ENCODE data around the gene WDFY2. TPM values are rescaled to one million over a fixed set of nuclear protein-coding genes. Genes with fewer than 3 reads are reported as not detected.

The WDFY2 gene
- total and polyA plus RNA-seq, 10 of the 15 experiments (the other 5 are each of a cell fraction or from before 2014, with no cell fraction given), result 2.1 to 13.0 (median 8.1) TPM

- TF ChIP-seq, protein P1, sequence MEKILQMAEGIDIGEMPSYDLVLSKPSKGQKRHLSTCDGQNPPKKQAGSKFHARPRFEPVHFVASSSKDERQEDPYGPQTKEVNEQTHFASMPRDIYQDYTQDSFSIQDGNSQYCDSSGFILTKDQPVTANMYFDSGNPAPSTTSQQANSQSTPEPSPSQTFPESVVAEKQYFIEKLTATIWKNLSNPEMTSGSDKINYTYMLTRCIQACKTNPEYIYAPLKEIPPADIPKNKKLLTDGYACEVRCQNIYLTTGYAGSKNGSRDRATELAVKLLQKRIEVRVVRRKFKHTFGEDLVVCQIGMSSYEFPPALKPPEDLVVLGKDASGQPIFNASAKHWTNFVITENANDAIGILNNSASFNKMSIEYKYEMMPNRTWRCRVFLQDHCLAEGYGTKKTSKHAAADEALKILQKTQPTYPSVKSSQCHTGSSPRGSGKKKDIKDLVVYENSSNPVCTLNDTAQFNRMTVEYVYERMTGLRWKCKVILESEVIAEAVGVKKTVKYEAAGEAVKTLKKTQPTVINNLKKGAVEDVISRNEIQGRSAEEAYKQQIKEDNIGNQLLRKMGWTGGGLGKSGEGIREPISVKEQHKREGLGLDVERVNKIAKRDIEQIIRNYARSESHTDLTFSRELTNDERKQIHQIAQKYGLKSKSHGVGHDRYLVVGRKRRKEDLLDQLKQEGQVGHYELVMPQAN (conservative IDR thresholded peaks at IDR 0.05), result 0 out of 2 replicates have a peak, but pooled peaks have one; percentile 37
- TF ChIP-seq, protein P2, sequence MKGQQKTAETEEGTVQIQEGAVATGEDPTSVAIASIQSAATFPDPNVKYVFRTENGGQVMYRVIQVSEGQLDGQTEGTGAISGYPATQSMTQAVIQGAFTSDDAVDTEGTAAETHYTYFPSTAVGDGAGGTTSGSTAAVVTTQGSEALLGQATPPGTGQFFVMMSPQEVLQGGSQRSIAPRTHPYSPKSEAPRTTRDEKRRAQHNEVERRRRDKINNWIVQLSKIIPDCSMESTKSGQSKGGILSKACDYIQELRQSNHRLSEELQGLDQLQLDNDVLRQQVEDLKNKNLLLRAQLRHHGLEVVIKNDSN (IDR thresholded peaks at IDR 0.05; ENCODE audit: borderline replicate concordance, extremely low read length, insufficient read depth, low read depth, low read length), result no peak
- no peak for TF ChIP-seq ZNF622 (IDR thresholded peaks at IDR 0.05)
- no peak for TF ChIP-seq NFXL1 (IDR thresholded peaks at IDR 0.05; ENCODE audit: borderline replicate concordance)
- TF ChIP-seq JUNB (IDR thresholded peaks at IDR 0.05), result peak; percentile 25; the same call in 1 of the 2 replicates
- TF ChIP-seq ZBTB33 (IDR thresholded peaks at IDR 0.05), result no peak
- no peak for TF ChIP-seq CBFB (IDR thresholded peaks at IDR 0.05; ENCODE audit: low read depth)
- no peak for TF ChIP-seq SREBF1 (IDR thresholded peaks at IDR 0.05; ENCODE audit: low read length)
- TF ChIP-seq EED (IDR thresholded peaks at IDR 0.05; ENCODE audit: low read depth), result peak; percentile 56
- no peak for TF ChIP-seq NR2C2 (IDR thresholded peaks at IDR 0.05; ENCODE audit: borderline replicate concordance, control insufficient read depth, insufficient read length, low read depth)
- no peak for TF ChIP-seq SREBF2 (IDR thresholded peaks at IDR 0.05; ENCODE audit: low read length)
- TF ChIP-seq REST (IDR thresholded peaks at IDR 0.05; ENCODE audit: low read depth, low read length), result no peak
- TF ChIP-seq SMAD5 (IDR thresholded peaks at IDR 0.05; ENCODE audit: low read depth), result no peak
- TF ChIP-seq SPI1 (IDR thresholded peaks at IDR 0.05; ENCODE audit: borderline replicate concordance, insufficient read depth, low read depth, low read length), result peak; percentile 49
- 0 out of 6 replicates have a peak, but pooled peaks of 1 of the 3 experiments have one; percentile 7 for TF ChIP-seq CTCF (IDR thresholded peaks at IDR 0.05 in 2 of 3, conservative IDR thresholded peaks at IDR 0.05 in 1 of 3; ENCODE audit: control insufficient read depth in 2 of 3, extremely low read depth in 1 of 3, insufficient read depth in 1 of 3, low read depth in 3 of 3, low read length in 3 of 3)
- peak; percentile 53; the same call in 1 of the 2 replicates for TF ChIP-seq DPF2 (IDR thresholded peaks at IDR 0.05)
- TF ChIP-seq BRCA1 (IDR thresholded peaks at IDR 0.05; ENCODE audit: low read depth, low read length), result no peak
- TF ChIP-seq MYC (IDR thresholded peaks at IDR 0.05; ENCODE audit: insufficient read depth, insufficient read length, insufficient replicate concordance, low read length, severe bottlenecking), result no peak
Observed at GRCh38 chr13:51764184-51765141, 180.2 kb downstream of the WDFY2 start (continued).

Data from GM12878 (cell line).